Stimulated activated CD8-positive, alpha-beta memory T cell treated with anti-CD3 and anti-CD28 coated beads, Interleukin-15, amount 100 ng/mL, for 48 hours (primary cell): ENCODE results near the gene SHQ1.

Experiments
- DNase-seq, 2 donors: peaks; one replicate each; pipeline ENCODE4 v3.0.0-alpha.2; 2020; ENCODE audit warnings: low read depth in 2 of 2

The SHQ1 gene

DNA sequence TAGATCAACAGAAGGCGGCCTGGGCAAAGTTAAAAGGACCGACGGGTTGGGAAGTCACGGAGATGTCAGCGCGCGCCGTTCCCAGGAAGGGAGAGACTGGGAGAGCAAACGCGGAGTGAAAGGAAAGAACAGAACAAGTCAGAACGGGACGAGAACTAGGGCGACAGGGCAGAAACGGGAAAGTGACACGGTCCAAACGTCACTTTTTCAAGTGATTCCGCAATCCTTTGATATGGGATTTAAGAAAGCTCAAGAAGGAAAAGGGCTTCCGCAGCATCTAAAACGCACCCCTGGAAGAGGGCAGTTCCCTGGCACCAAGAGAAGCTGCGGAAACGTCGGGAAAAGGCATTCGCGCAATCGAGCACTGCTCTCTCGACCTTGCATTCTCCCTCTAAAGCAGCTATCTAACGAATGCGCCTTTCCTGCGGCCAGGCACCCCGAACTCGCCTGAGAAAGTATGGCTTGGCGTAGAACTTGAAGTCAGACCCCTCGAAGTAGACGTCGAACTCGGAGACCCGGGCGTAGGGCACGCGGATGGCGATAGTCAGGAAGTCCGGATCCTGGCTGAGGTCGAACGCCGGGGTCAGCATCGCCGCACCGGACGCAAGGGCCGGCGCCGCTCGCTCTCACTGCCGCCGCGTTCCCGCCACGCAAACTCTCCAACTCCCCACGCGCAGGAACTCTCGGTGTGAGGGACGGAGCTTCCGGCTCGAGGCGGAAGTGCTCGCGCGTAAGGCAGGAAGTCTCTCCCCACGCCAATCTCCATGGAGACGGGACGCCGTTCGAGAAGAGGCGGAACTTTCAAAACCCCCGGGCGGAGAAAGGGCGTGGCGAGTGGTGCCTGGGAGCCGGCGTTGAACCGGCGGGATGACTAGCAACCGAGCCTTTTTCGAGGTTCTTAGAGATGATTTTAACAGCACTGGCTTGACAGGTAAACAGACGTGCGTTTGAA, at the start of gene SHQ1:
TSS of gene SHQ1 (minus strand) at position 695 of the 952 bp plus-strand sequence. CDS start at position 590, 105 bp downstream.
- DNase-seq = peak; percentile 91 to 94

DNA sequence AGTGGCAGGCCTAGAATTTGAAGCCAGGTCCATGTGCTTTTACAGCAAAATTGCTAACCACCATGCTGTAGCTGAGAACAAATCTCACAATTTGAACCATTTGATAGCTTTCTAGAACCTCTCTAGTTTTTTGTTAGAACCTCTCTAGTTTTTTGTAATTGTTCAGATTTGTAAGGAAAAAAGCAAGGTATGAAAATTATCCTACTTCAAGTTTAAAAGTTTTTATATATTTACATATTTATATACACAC, 49.4 kb upstream of the SHQ1 start:
- no peak for DNase-seq

GRCh38 chr3:72896996-72897757, 48.9 kb upstream of the SHQ1 start:
- DNase-seq = no peak

GRCh38 chr3:72894976-72895552, 46.8 kb upstream of the SHQ1 start:
- DNase-seq = no peak

DNA sequence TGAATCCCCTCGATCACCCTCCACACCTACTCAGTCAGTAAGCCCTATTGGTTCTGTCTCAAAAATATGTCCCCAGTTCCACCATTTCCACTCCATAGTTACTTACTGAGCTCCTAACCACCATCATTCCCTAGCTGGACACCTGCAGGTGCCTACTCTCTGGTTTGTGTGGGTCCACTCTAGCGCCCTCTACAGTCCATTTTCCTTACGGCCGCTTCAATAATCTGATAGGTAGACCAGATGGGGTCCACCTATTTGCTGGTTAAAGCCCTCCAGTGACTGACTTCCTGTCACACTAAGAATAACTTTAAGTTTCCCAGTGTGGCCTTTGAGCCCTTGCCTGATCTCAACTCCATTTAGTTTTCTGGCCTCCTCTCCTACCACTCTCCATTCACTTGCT, 44.6 kb upstream of the SHQ1 start:
- no peak for DNase-seq

DNA sequence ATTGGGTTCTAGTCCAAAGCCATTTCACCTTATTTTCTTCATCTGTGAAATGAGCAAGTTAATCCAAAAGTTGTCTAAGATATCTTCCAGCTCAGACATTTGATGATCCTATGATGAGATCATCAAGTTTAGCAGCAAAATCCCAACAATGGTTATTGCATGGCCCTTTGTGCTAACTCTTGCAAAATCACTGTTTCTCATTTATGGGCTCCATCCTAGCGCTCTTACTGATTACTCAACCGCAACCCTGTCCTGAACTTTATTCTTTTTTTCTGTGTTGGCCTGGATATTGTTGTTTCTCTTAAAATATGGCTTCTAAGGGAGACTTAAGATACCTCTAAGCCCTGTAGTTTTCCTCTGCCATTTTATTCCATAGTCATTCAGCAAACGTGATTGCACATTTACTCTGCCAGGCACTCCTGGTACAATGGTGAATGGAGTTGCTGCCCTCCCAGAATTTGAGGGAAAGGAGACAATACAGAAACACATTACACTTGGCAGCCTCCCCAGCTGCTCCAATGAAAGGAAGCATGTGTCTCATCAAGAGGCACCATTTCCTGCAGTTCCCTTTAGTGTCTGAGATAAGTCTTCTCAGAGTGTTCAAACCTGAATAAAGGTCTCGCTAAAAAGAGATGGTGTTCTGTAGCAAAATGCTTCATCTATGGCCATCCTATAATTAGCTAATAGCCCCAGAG, 44.0 kb upstream of the SHQ1 start:
- no peak for DNase-seq

GRCh38 chr3:72891053-72891855, 43.0 kb upstream of the SHQ1 start:
- no peak for DNase-seq

- DNase-seq = no peak
Observed at GRCh38 chr3:72890166-72890925, 42.1 kb upstream of the SHQ1 start.

DNA sequence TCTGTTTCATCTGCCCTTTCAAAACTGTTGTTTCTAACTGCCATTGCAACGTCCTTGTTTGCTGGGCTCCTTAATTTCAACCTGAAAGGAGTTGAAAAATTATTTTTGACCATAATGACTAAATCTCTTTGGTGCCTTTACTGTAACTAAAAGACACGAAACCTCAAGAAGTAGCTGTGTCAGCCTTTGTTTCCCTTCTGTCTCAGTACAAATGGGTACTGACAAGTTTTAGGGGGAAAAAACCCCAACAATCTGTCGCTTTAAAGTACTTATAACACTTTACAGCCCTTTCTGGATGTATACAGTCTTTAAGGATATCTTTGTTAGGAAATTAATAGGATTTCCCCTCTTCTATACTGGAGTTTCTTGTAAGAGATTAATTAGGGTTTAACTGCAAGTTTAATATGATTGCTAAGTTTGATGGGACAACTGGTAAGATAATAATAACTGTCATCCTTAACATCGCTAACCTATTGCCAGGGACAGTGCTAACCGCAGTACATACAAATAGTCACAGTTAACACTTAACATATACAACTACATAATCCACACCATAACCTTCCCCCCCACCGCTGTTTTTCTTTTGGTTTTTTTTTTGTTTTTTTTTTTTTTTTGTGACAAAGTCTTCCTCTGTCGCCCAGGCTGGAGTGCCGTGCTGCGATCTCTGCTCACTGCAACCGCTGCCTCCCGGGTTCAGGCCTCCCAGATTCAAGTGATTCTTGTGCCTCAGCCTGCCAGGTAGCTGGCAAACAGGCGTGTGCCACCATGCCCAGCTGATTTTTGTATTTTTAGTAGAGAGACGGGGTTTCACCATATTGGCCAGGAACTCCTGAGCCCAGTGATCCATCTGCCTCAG, 41.3 kb upstream of the SHQ1 start:
- no peak for DNase-seq

GRCh38 chr3:72888546-72889309, 40.5 kb upstream of the SHQ1 start:
- DNase-seq = no peak

- peak; percentile 2 to 7 for DNase-seq
Observed at GRCh38 chr3:72887705-72888545, 39.7 kb upstream of the SHQ1 start, which contains the start of gene GXYLT2. Gene GXYLT2 (plus strand): TSS chr3:72888046. CDS start chr3:72888234, 188 bp downstream.

DNA sequence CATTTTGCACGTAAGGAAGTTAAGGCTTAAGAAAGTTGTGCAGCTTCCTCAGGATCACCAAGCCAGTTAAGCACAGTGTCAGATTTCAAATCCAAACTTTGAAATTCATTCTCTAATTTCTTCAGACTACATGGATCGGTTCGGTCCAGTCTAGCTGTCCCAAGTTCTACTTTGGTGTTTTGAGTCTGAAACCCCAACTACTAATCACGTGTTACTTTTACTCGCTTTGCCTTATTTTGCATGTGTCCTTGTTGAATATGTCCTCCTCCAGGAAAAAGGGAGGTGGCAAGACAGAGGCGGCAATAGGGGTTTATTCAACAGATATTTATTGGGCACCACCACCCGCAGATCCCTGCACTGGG, 39.1 kb upstream of the SHQ1 start:
- DNase-seq = no peak

GRCh38 chr3:72872183-72872582, 23.9 kb upstream of the SHQ1 start:
- DNase-seq = no peak

- DNase-seq = no peak
Observed at GRCh38 chr3:72862314-72863090, 14.3 kb upstream of the SHQ1 start.

DNA sequence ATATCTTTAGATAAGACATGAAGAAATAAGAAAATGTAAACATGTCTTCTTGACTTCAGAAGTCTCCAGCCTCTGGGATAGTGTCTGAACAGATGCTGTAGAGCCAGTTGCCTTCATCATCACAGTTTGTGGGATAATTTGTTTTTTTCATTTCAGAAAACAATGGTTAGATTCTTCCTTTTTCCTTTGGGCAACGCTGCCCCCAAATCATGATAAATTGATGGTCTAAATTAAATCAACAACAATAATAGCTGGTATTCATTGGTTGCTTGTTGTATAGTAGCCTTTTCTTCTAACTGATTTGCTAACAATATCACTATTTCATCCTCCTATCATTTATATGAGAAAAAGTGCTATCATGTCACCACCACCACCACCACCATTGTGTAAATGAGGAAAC, 12.6 kb upstream of the SHQ1 start:
- no peak for DNase-seq

GRCh38 chr3:72860053-72860452, 11.8 kb upstream of the SHQ1 start:
- no peak for DNase-seq

- no peak for DNase-seq
Observed at GRCh38 chr3:72855001-72855400, 6.8 kb upstream of the SHQ1 start.
